DND-41 (cell line): ENCODE results near the gene PTGS1.

Experiments
- ATAC-seq: fragments of 200-7000 bp; cut with Tn5 transposase; 3 replicates; pipeline ENCODE4 v1.9.1; 2021; ENCODE audit warnings: low read depth; ENCODE audit not compliant: insufficient read depth
- DNase-seq: peaks from one replicate; pipeline ENCODE4 v3.0.0-alpha.2; 2020
- H2AFZ ChIP-seq: 2 replicates; pipeline ENCODE4 v1.6.0; 2012; ENCODE audit warnings: low read depth, low read length
- H3K27ac ChIP-seq: 2 replicates; pipeline ENCODE4 v1.5.1; 2012; ENCODE audit warnings: low read length, inconsistent platforms
- H3K27me3 ChIP-seq: fragments of 200-600 bp; sonication (generic); 2 replicates; pipeline ENCODE4 v1.6.0; 2012; ENCODE audit warnings: low read length, mild to moderate bottlenecking, inconsistent platforms; ENCODE audit not compliant: insufficient read depth, poor library complexity
- H3K36me3 ChIP-seq: 2 replicates; pipeline ENCODE4 v1.5.1; 2012; ENCODE audit warnings: low read length, inconsistent platforms; ENCODE audit not compliant: insufficient read depth
- H3K4me1 ChIP-seq: 2 replicates; pipeline ENCODE4 v1.5.1; 2012; ENCODE audit warnings: mild to moderate bottlenecking, low read length; ENCODE audit not compliant: insufficient read depth
- H3K4me2 ChIP-seq: 2 replicates; pipeline ENCODE4 v1.6.0; 2012; ENCODE audit warnings: mild to moderate bottlenecking, moderate library complexity, low read length, inconsistent platforms; ENCODE audit not compliant: insufficient read depth
- H3K4me3 ChIP-seq, 2 experiments: fragments of 200-600 bp in 1 of 2; shearing (Covaris generic) in 1 of 2; 2 replicates each; pipeline ENCODE4 v1.5.1; 2012 to 2016; ENCODE audit warnings: inconsistent platforms in 2 of 2, low read length in 2 of 2, mild to moderate bottlenecking in 2 of 2, low read depth in 1 of 2, moderate library complexity in 1 of 2
- H3K79me2 ChIP-seq: 2 replicates; pipeline ENCODE4 v1.6.0; 2012; ENCODE audit warnings: low read length, inconsistent platforms; ENCODE audit not compliant: insufficient read depth
- H3K9ac ChIP-seq: 2 replicates; pipeline ENCODE4 v1.6.0; 2012; ENCODE audit warnings: low read depth, mild to moderate bottlenecking, inconsistent platforms, low read length, moderate library complexity
- H3K9me3 ChIP-seq: 2 replicates; pipeline ENCODE4 v1.5.1; 2012; ENCODE audit warnings: low read length, moderate library complexity, mild to moderate bottlenecking, inconsistent platforms; ENCODE audit not compliant: insufficient read depth, severe bottlenecking
- H4K20me1 ChIP-seq: 2 replicates; pipeline ENCODE4 v1.6.0; 2012; ENCODE audit warnings: low read length; ENCODE audit not compliant: insufficient read depth
- EZH2 ChIP-seq: IDR thresholded peaks from 3 replicates; pipeline ENCODE4 v1.6.1; 2012; ENCODE audit warnings: borderline replicate concordance, low read depth, mild to moderate bottlenecking, moderate library complexity, low read length, inconsistent platforms; ENCODE audit not compliant: severe bottlenecking
- TF ChIP-seq, protein P1 (sequence below): IDR thresholded peaks from 2 replicates; pipeline ENCODE4 v1.5.1; 2012; ENCODE audit warnings: borderline replicate concordance, low read length, moderate library complexity, mild to moderate bottlenecking; ENCODE audit not compliant: poor library complexity, severe bottlenecking; ENCODE audit errors: extremely low read depth

Gene PTGS1

DNA sequence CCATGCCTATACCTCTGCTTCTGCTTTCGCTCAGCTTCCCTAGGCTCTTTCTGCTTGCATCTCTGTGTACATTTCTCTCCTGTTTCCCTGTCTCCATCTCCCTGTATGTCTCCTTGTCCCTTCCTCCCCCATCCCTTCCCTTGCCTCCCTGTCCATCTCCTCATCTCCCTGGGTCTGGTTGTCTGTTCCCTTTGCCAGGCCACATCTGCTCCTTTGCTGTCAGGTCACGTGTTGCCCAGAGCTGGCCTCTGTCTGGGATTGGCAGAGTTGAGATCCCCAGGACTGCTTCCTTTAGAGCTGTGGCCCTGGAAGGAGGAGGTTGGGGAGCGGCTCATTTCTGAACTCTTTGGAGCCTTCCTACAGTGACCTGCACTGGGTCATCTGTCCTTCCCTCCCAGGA is 31.8 kb upstream of the PTGS1 start:
- no peak for ATAC-seq
- no peaks in the 10 kb centered on the region for H3K36me3 ChIP-seq
- DNase-seq = no peak
- H2AFZ ChIP-seq = no peak overlapping the region
- no peak overlapping the region for H3K27ac ChIP-seq
- H3K4me3 ChIP-seq = no peak overlapping the region
- H3K4me2 ChIP-seq = no peak overlapping the region
- H3K79me2 ChIP-seq = no peaks in the 10 kb centered on the region
- H3K9me3 ChIP-seq = no peaks in the 10 kb centered on the region
- peaks cover 3% of the 10 kb centered on the region for H3K27me3 ChIP-seq
- TF ChIP-seq EZH2 = no peak
- TF ChIP-seq, protein P1, sequence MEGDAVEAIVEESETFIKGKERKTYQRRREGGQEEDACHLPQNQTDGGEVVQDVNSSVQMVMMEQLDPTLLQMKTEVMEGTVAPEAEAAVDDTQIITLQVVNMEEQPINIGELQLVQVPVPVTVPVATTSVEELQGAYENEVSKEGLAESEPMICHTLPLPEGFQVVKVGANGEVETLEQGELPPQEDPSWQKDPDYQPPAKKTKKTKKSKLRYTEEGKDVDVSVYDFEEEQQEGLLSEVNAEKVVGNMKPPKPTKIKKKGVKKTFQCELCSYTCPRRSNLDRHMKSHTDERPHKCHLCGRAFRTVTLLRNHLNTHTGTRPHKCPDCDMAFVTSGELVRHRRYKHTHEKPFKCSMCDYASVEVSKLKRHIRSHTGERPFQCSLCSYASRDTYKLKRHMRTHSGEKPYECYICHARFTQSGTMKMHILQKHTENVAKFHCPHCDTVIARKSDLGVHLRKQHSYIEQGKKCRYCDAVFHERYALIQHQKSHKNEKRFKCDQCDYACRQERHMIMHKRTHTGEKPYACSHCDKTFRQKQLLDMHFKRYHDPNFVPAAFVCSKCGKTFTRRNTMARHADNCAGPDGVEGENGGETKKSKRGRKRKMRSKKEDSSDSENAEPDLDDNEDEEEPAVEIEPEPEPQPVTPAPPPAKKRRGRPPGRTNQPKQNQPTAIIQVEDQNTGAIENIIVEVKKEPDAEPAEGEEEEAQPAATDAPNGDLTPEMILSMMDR = no peak
- H3K9ac ChIP-seq = no peak overlapping the region
- H3K4me1 ChIP-seq = no peaks in the 10 kb centered on the region
- no peaks in the 10 kb centered on the region for H4K20me1 ChIP-seq

GRCh38 chr9:122339579-122339978 is 31.2 kb upstream of the PTGS1 start:
- H2AFZ ChIP-seq = no peak overlapping the region
- ATAC-seq = no peak
- no peaks in the 10 kb centered on the region for H3K79me2 ChIP-seq
- no peak overlapping the region for H3K9ac ChIP-seq
- H3K27ac ChIP-seq = no peak overlapping the region
- peaks cover 3% of the 10 kb centered on the region for H3K27me3 ChIP-seq
- H3K4me2 ChIP-seq = no peak overlapping the region
- H3K4me1 ChIP-seq = no peaks in the 10 kb centered on the region
- TF ChIP-seq EZH2 = no peak
- TF ChIP-seq, protein P1 = no peak
- no peak overlapping the region for H3K4me3 ChIP-seq
- H3K36me3 ChIP-seq = no peaks in the 10 kb centered on the region
- no peak for DNase-seq
- no peaks in the 10 kb centered on the region for H3K9me3 ChIP-seq
- H4K20me1 ChIP-seq = no peaks in the 10 kb centered on the region

DNA sequence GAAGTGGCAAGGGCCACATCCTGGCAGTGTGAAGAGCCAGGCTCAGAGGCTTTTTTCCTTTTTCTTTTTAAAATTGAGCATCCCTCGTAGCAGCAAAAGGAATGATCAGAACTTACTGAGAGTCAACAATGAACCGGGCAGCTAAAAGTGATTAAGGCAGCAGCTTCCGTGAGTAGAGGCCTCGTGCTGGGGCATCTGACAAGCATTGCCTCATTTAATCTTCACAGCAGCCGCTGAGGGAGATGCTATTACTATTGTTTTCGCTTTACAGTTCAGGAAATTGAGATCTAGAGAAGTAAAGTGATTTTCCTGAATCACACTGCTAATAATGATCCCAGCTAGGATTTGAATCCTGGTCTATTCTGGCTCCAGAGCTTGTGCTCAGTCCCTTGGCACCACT is 30.7 kb upstream of the PTGS1 start:
- no peak overlapping the region for H3K9ac ChIP-seq
- no peak for ATAC-seq
- H3K4me1 ChIP-seq = no peaks in the 10 kb centered on the region
- H3K79me2 ChIP-seq = no peaks in the 10 kb centered on the region
- H3K4me2 ChIP-seq = no peak overlapping the region
- no peak overlapping the region for H3K4me3 ChIP-seq
- H3K36me3 ChIP-seq = no peaks in the 10 kb centered on the region
- no peak for DNase-seq
- H2AFZ ChIP-seq = no peak overlapping the region
- peaks cover 3% of the 10 kb centered on the region for H3K27me3 ChIP-seq
- H3K9me3 ChIP-seq = no peaks in the 10 kb centered on the region
- H4K20me1 ChIP-seq = no peaks in the 10 kb centered on the region
- TF ChIP-seq, protein P1 = no peak
- no peak for TF ChIP-seq EZH2
- H3K27ac ChIP-seq = no peak overlapping the region
